IMR-90 (cell line): ENCODE measurements around the gene MAGEF1. TPM values are rescaled to one million over a fixed set of nuclear protein-coding genes. Genes with fewer than 3 reads are reported as not detected.

Experiments
- ATAC-seq: fragments of 200-7000 bp; cut with Tn5 transposase; 2 replicates; pipeline ENCODE4 v1.9.1; 2020; ENCODE audit warnings: low read depth, mild to moderate bottlenecking, moderate library complexity
- BruUV-seq: library from RNA; stranded (reverse); fragments of 400-500 nt; replicated peaks from 2 replicates; lab custom pipeline; 2021; lab: Mats Ljungman, UMichigan
- CTCF ChIA-PET: fragments of 300-600 bp; formaldehyde crosslinking; extraction: SDS; loops from one replicate; lab custom pipeline; 2021; ENCODE audit warnings: antibody characterized with exemption; lab: Yijun Ruan, JAX
- POLR2A ChIA-PET: fragments of 300-600 bp; sonication (Branson Sonifier 250); formaldehyde crosslinking; loops from one replicate; lab custom pipeline; 2022; ENCODE audit warnings: antibody characterized with exemption; ENCODE audit not compliant: unreplicated experiment; lab: Charles Lee
- DNase-seq: peaks from one replicate; pipeline ENCODE4 v3.0.0; 2013
- H2AFZ ChIP-seq: replicated peaks from 2 replicates; pipeline ENCODE3; 2013; ENCODE audit warnings: low read length, mild to moderate bottlenecking; ENCODE audit not compliant: poor library complexity
- H2AK5ac ChIP-seq: 2 replicates; pipeline ENCODE4 v1.6.1; 2013; ENCODE audit warnings: low read depth, low read length, inconsistent platforms
- H2AK9ac ChIP-seq: replicated peaks from 2 replicates; pipeline ENCODE3; 2013; ENCODE audit warnings: mild to moderate bottlenecking, low read depth, low read length, moderate library complexity; ENCODE audit not compliant: poor library complexity
- H2BK120ac ChIP-seq: 2 replicates; pipeline ENCODE4 v1.6.1; 2013; ENCODE audit warnings: low read depth, low read length, inconsistent platforms
- H2BK15ac ChIP-seq: 3 replicates; pipeline ENCODE4 v1.6.1; 2013; ENCODE audit warnings: low read depth, low read length, inconsistent platforms
- H2BK20ac ChIP-seq: 2 replicates; pipeline ENCODE4 v1.6.1; 2013; ENCODE audit warnings: low read depth, mild to moderate bottlenecking, inconsistent platforms, low read length, moderate library complexity
- H2BK5ac ChIP-seq: 2 replicates; pipeline ENCODE4 v1.6.1; 2013; ENCODE audit warnings: mild to moderate bottlenecking, low read depth, low read length, inconsistent platforms; ENCODE audit not compliant: poor library complexity, severe bottlenecking
- H3K14ac ChIP-seq: replicated peaks from 2 replicates; pipeline ENCODE4 v1.6.1; 2013; ENCODE audit warnings: low read depth, low read length, inconsistent platforms
- H3K18ac ChIP-seq: 2 replicates; pipeline ENCODE4 v1.6.1; 2013; ENCODE audit warnings: low read depth, low read length, control low read depth
- H3K23ac ChIP-seq: 2 replicates; pipeline ENCODE4 v1.6.1; 2013; ENCODE audit warnings: low read depth, low read length, inconsistent platforms
- H3K27ac ChIP-seq: 2 replicates; pipeline ENCODE4 v1.5.1; 2013; ENCODE audit warnings: mild to moderate bottlenecking, control low read depth, low read length; ENCODE audit not compliant: insufficient read depth
- H3K27me3 ChIP-seq: 2 replicates; pipeline ENCODE4 v1.6.1; 2013; ENCODE audit warnings: low read length; ENCODE audit not compliant: control insufficient read depth, insufficient read depth
- H3K36me3 ChIP-seq: 2 replicates; pipeline ENCODE4 v1.6.1; 2013; ENCODE audit warnings: low read length, mixed read lengths; ENCODE audit not compliant: control insufficient read depth, insufficient read depth
- H3K4ac ChIP-seq: 2 replicates; pipeline ENCODE4 v1.6.1; 2013; ENCODE audit warnings: low read depth, low read length, inconsistent platforms
- H3K4me1 ChIP-seq: 2 replicates; pipeline ENCODE4 v1.6.1; 2013; ENCODE audit warnings: low read length, mixed read lengths; ENCODE audit not compliant: control insufficient read depth, insufficient read depth
- H3K4me2 ChIP-seq: 2 replicates; pipeline ENCODE4 v1.6.1; 2013; ENCODE audit warnings: low read depth, mild to moderate bottlenecking, control low read depth, low read length, moderate library complexity
- H3K4me3 ChIP-seq: 2 replicates; pipeline ENCODE4 v1.5.1; 2013; ENCODE audit warnings: low read depth, mild to moderate bottlenecking, control low read depth, low read length, moderate library complexity; ENCODE audit not compliant: insufficient read depth
- H3K56ac ChIP-seq: 2 replicates; pipeline ENCODE4 v1.6.1; 2013; ENCODE audit warnings: low read length, inconsistent platforms; ENCODE audit not compliant: insufficient read depth; ENCODE audit errors: extremely low read depth
- H3K79me1 ChIP-seq, 2 experiments: 2 replicates each; pipeline ENCODE4 v1.6.1; 2013; ENCODE audit warnings: low read length in 2 of 2, inconsistent platforms in 1 of 2, low read depth in 1 of 2
- H3K9ac ChIP-seq: 2 replicates; pipeline ENCODE4 v1.6.1; 2013; ENCODE audit warnings: low read depth, low read length, control low read depth
- H3K9me1 ChIP-seq: 2 replicates; pipeline ENCODE4 v1.6.1; 2013; ENCODE audit warnings: low read length, inconsistent platforms; ENCODE audit not compliant: insufficient read depth
- H3K9me3 ChIP-seq: 2 replicates; pipeline ENCODE4 v1.6.1; 2013; ENCODE audit warnings: low read length; ENCODE audit not compliant: control insufficient read depth, insufficient read depth
- H4K20me1 ChIP-seq: 2 replicates; pipeline ENCODE4 v1.6.1; 2013; ENCODE audit warnings: low read length, inconsistent platforms; ENCODE audit not compliant: insufficient read depth
- H4K5ac ChIP-seq: 2 replicates; pipeline ENCODE4 v1.6.1; 2013; ENCODE audit warnings: mild to moderate bottlenecking, low read depth, low read length, control low read depth
- H4K8ac ChIP-seq, 2 experiments: 2 replicates each; pipeline ENCODE4 v1.6.1; 2013; ENCODE audit warnings: low read depth in 2 of 2, low read length in 2 of 2, control low read depth in 1 of 2, inconsistent platforms in 1 of 2
- H4K91ac ChIP-seq: 2 replicates; pipeline ENCODE4 v1.6.1; 2013; ENCODE audit warnings: low read depth, low read length, inconsistent platforms; ENCODE audit not compliant: insufficient read depth
- CHD1 ChIP-seq: IDR thresholded peaks from 2 replicates; pipeline ENCODE4 v1.6.1; 2012; ENCODE audit warnings: low read depth, low read length, improper control_type of control experiment
- CTCF ChIP-seq: conservative IDR thresholded peaks from 2 replicates; pipeline ENCODE4 v1.5.1; 2012; ENCODE audit warnings: mild to moderate bottlenecking, low read depth, low read length, improper control_type of control experiment
- ELK1 ChIP-seq: fragments of 150-350 bp; IDR thresholded peaks from 2 replicates; pipeline ENCODE4 v1.6.1; 2016; ENCODE audit warnings: low read depth, mild to moderate bottlenecking, low read length, moderate library complexity, borderline replicate concordance
- FOS ChIP-seq: fragments of 150-350 bp; IDR thresholded peaks from 2 replicates; pipeline ENCODE4 v1.6.1; 2016; ENCODE audit warnings: low read depth, low read length
- MAFK ChIP-seq: IDR thresholded peaks from 2 replicates; pipeline ENCODE4 v1.6.1; 2012; ENCODE audit warnings: low read depth, low read length, improper control_type of control experiment
- MAZ ChIP-seq: IDR thresholded peaks from 2 replicates; pipeline ENCODE4 v1.6.1; 2012; ENCODE audit warnings: low read depth, mild to moderate bottlenecking, low read length, improper control_type of control experiment, moderate library complexity, borderline replicate concordance
- RAD21 ChIP-seq: IDR thresholded peaks from 2 replicates; pipeline ENCODE4 v1.6.1; 2012; ENCODE audit warnings: low read length, improper control_type of control experiment
- RFX5 ChIP-seq: IDR thresholded peaks from 2 replicates; pipeline ENCODE4 v1.8.0; 2012; ENCODE audit warnings: low read depth, mild to moderate bottlenecking, low read length, moderate library complexity
- SMC3 ChIP-seq: fragments of 150-350 bp; IDR thresholded peaks from 2 replicates; pipeline ENCODE4 v1.6.1; 2016; ENCODE audit warnings: low read depth, mild to moderate bottlenecking, antibody characterized with exemption, low read length, moderate library complexity
- USF2 ChIP-seq: fragments of 150-350 bp; IDR thresholded peaks from 2 replicates; pipeline ENCODE4 v1.6.1; 2017; ENCODE audit warnings: mild to moderate bottlenecking, antibody characterized with exemption, low read length, low read depth
- WGBS, 2 experiments: methylation state at CpG; one replicate each; pipeline versions ENCODE4 v1.1.5 to v1.1.7; 2013; ENCODE audit warnings: missing lambda C conversion rate in 2 of 2; ENCODE audit not compliant: insufficient read length in 1 of 2; ENCODE audit errors: extremely low coverage in 2 of 2; 5-methylcytosine and 5-hydroxymethylcytosine counted together
- dilution Hi-C: fragments of 300-500 bp; cut with HindIII; formaldehyde crosslinking; loops from one replicate; pipeline ENCODE4 v1.14.3; 2018; ENCODE audit warnings: low sequenced_read_pairs; ENCODE audit not compliant: unreplicated experiment
- in situ Hi-C: fragments of 300-500 bp; cut with MboI; formaldehyde crosslinking; loops from 3 replicates; pipeline ENCODE4 v1.14.3; 2019; ENCODE audit warnings: low sequenced_read_pairs, inconsistent platforms, mixed read lengths
- intact Hi-C: fragments of 100-400 bp; cut with micrococcal nuclease; formaldehyde crosslinking; loops from 2 replicates; pipeline ENCODE4 v1.10.0; 2022
- polyA plus RNA-seq, 3 experiments: library from polyadenylated mRNA; depleted of rRNA; stranded (reverse); fragments of >200 nt; gene quantifications; 2 replicates each; pipeline ENCODE4 v1.2.3, GENCODE V29; 2012; ENCODE audit warnings: low replicate concordance in 1 of 3
- total RNA-seq: library from RNA; depleted of rRNA; stranded (reverse); fragments of >200 nt; gene quantifications from 2 replicates; pipeline ENCODE4 v1.2.3, GENCODE V29; 2012

MAGEF1 gene
- total and polyA plus RNA-seq, 2 of the 4 experiments (the other 2 are of a cell fraction): 10.6 to 19.4 TPM

GRCh38 chr3:184738982-184739381 lies 27.1 kb upstream of the MAGEF1 start:
- DNase-seq: no peak
- H3K36me3 ChIP-seq: no peaks in the 10 kb centered on the region
- no peaks in the 10 kb centered on the region for H3K9me3 ChIP-seq
- H4K20me1 ChIP-seq: no peaks in the 10 kb centered on the region
- H2BK20ac ChIP-seq: peak overlapping the region; percentile 17; the same call in 1 of the 2 replicates
- BruUV-seq: no TSS peak
- intact Hi-C loops: no loop called here
- H2AFZ ChIP-seq: no peak overlapping the region
- no peak overlapping the region for H2AK9ac ChIP-seq
- H3K4me1 ChIP-seq: peaks cover 8% of the 10 kb centered on the region
- in situ Hi-C loops: no loop called here
- H2BK15ac ChIP-seq: no peak overlapping the region
- ATAC-seq: no peak
- no peak overlapping the region for H3K4me3 ChIP-seq
- CTCF ChIA-PET: interaction anchor here (1.3 kb wide), 1 partner anchor 178 kb away, joined by 3 read pairs; the partner anchor contains the start of gene EPHB3
- no peak overlapping the region for H3K9ac ChIP-seq
- POLR2A ChIA-PET: no interaction called here
- no peak overlapping the region for H2AK5ac ChIP-seq
- H3K14ac ChIP-seq: no peak overlapping the region
- no peak overlapping the region for H4K8ac ChIP-seq
- no peak overlapping the region for H2BK120ac ChIP-seq
- WGBS, 2 experiments: 60% methylated on average over 1 of the region's 4 CpGs; no CpG with 5 or more reads in 1 of the 2 experiments
- no peak overlapping the region for H2BK5ac ChIP-seq
- no peaks in the 10 kb centered on the region for H3K79me1 ChIP-seq
- H3K18ac ChIP-seq: no peak overlapping the region
- H3K56ac ChIP-seq: no peak overlapping the region
- H3K27me3 ChIP-seq: peaks cover 4% of the 10 kb centered on the region
- H3K23ac ChIP-seq: no peak overlapping the region
- dilution Hi-C loops: no loop called here
- no peak overlapping the region for H3K27ac ChIP-seq
- H3K9me1 ChIP-seq: peaks cover 6% of the 10 kb centered on the region; the same call in 1 of the 2 replicates
- no peak overlapping the region for H3K4me2 ChIP-seq
- no peak overlapping the region for H3K4ac ChIP-seq
- no peak overlapping the region for H4K5ac ChIP-seq
- no peak overlapping the region for H4K91ac ChIP-seq
- TF ChIP-seq MAFK: no peak
- TF ChIP-seq CHD1: no peak
- TF ChIP-seq RAD21: no peak
- TF ChIP-seq USF2: no peak
- TF ChIP-seq ELK1: no peak
- no peak for TF ChIP-seq FOS
- TF ChIP-seq RFX5: no peak
- TF ChIP-seq SMC3: no peak
- no peak for TF ChIP-seq CTCF
- no peak for TF ChIP-seq MAZ
